Heart right ventricle (tissue), 16 donors: ENCODE measurements around the gene EGR4. TPM values are rescaled to one million over a fixed set of nuclear protein-coding genes. Genes with fewer than 3 reads are reported as not detected.

Source experiments
- ATAC-seq, 8 donors: fragments of 200-7000 bp; cut with Tn5 transposase; one replicate each; pipeline ENCODE4 v1.9.1; 2020; ENCODE audit warnings: mild to moderate bottlenecking in 8 of 8, moderate library complexity in 8 of 8, moderate number of reproducible peaks in 1 of 8
- DNase-seq, 2 donors: peaks; one replicate each; pipeline ENCODE4 v3.0.0-alpha.2; 2020
- H3K27ac ChIP-seq, 10 donors: fragments of 200-600 bp; sonication (generic) in 2 of 10; one replicate each; pipeline versions ENCODE4 v1.5.0 to v1.8.0; 2020 to 2022; ENCODE audit warnings: mild to moderate bottlenecking in 3 of 10
- H3K27me3 ChIP-seq, 7 donors: fragments of 200-600 bp; one replicate each; pipeline ENCODE4 v1.8.0; 2021 to 2022; ENCODE audit warnings: mild to moderate bottlenecking in 2 of 7
- H3K36me3 ChIP-seq, 9 donors: fragments of 200-600 bp; sonication (generic) in 1 of 9; one replicate each; pipeline versions ENCODE4 v1.5.0 to v1.8.0; 2020 to 2022; ENCODE audit warnings: mild to moderate bottlenecking in 2 of 9
- H3K4me1 ChIP-seq, 9 donors: fragments of 200-600 bp; sonication (generic) in 1 of 9; one replicate each; pipeline versions ENCODE4 v1.5.0 to v1.8.0; 2020 to 2022; ENCODE audit warnings: mild to moderate bottlenecking in 4 of 9
- H3K4me3 ChIP-seq, 10 donors: fragments of 200-600 bp; sonication (generic) in 2 of 10; one replicate each; pipeline versions ENCODE4 v1.5.0 to v1.8.0; 2020 to 2022; ENCODE audit warnings: mild to moderate bottlenecking in 7 of 10, moderate library complexity in 2 of 10
- H3K9me3 ChIP-seq, 11 donors: fragments of 200-600 bp in 10 of 11; sonication (generic) in 2 of 11; one replicate each; pipeline versions ENCODE4 v1.5.0 to v1.8.0; 2013 to 2022; ENCODE audit warnings: mild to moderate bottlenecking in 2 of 11, control low read depth in 1 of 11, moderate library complexity in 1 of 11
- WGBS, 2 donors: extraction: QIAGEN DNeasy Blood & Tissue Kit; methylation state at CpG; one replicate each; pipeline ENCODE4 v1.1.7; 2013; ENCODE audit warnings: inconsistent platforms in 1 of 2; 5-methylcytosine and 5-hydroxymethylcytosine counted together
- intact Hi-C, 10 donors: fragments of 100-400 bp; cut with DNase I; formaldehyde crosslinking; loops; one replicate each; pipeline versions ENCODE4 v1.11.1 to v1.14.2; 2022
- polyA plus RNA-seq, 2 donors: library from polyadenylated mRNA; stranded (reverse); fragments of 200-250 nt; gene quantifications; one replicate each; pipeline ENCODE4 v1.2.3, GENCODE V29; 2013
- total RNA-seq, 10 donors: library from RNA; stranded (reverse); fragmentation: NEBNext Ultra II Directional in 3 of 10; extraction: Animal tissue kit (Norgen Biotek cat#: 25700) in 3 of 10; gene quantifications; one replicate each; pipeline versions ENCODE4 v1.2.1 to v1.2.4, GENCODE V29; 2021 to 2023
- TF ChIP-seq, protein P1 (sequence below), 9 donors: fragments of 200-600 bp; sonication (generic) in 2 of 9; IDR thresholded peaks; one replicate each; pipeline versions ENCODE4 v1.5.0 to v1.8.0; 2021 to 2022; ENCODE audit warnings: antibody characterized with exemption in 9 of 9, mild to moderate bottlenecking in 5 of 9, moderate library complexity in 1 of 9
- donor health status: Arrhythmogenic right ventricular cardiomyopathy.
- donor health status: ischemic (EF 13 %, LVEDD 7.1; RV severe dilation, severe dysfunction).
- donor health status: healthy with polysubstance abuse.
- donor health status: DM: no; HTN: yes; CAD: no.
- donor health status: DM: no; HTN: no; CAD: no.
- donor health status: ischemic (EF 25% LVEDD 6.9; RV normal size, moderate dysfunction).
- donor health status: ischemic (EF 25% LVEDD 5.7; RV mildly dilated, moderate dysfunction).
- donor health status: healthy.
- donor health status: DM: yes; HTN: yes; CAD: no.
- donor health status: Ischemic cardiomyopathy.
- donor health status: ischemic (EF 35%, LVEDD 5.7; RV mildly dilated, moderate dysfunction).
- donor health status: nonischemic (EF 11% LVEDD 7.7; RV severe dilation, severe dysfunction).
- donor health status: DM: yes; HTN: yes; CAD: no.
- donor health status: PGD.
- donor health status: ischemic (EF 29% LVEDD 5.4; RV normal size, mild dysfunction).
- donor health status: nonischemic (EF 23%, LVEDD 6.1; RV moderate dilation, normal function).

EGR4 gene
- total and polyA plus RNA-seq, 12 donors: 0.36 TPM; not detected in 11

DNA sequence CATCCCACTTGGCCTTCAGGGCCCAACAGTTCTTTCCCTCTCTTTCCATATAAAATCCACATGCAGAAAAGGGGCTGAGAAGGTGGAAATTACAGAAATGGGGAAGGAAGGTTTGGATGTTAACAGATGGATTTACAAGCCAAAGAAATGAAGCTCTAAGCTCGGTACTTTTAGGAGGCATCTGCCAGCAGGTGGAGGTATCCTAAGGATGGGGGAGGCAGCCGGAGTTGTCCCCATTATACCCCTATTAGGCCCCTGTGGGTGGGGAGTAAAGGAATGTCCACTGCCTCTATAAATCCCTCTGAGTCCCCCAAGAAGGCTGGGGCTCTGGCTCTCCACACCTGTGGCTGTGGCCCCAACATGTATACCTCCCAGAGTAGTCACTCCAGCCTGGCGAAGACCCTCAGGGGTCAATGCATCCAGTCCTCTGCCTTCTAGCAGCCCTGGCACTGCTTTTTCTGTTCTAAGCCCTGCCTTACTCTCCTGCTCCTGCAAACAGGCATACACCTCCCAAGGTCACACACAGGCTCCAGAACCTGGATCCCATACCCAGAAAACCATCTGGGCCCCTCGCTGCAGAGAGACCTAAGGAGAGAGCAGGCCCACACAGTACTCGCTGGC, 10.3 kb downstream of the EGR4 start:
- Histone ChIP-seq H3K4me3 (peak overlapping the region in 2 of 10 donors; percentile 61 to 64), H3K27ac (no peak overlapping the region), H3K27me3 (peaks cover 6 to 43% (median 30%) of the 10 kb centered on the region in 7 donors), H3K36me3 (no peaks in the 10 kb centered on the region), H3K4me1 (peaks cover 0 to 22% (median 15%) of the 10 kb centered on the region in 9 donors), H3K9me3 (no peaks in the 10 kb centered on the region)
- TF ChIP-seq, protein P1, sequence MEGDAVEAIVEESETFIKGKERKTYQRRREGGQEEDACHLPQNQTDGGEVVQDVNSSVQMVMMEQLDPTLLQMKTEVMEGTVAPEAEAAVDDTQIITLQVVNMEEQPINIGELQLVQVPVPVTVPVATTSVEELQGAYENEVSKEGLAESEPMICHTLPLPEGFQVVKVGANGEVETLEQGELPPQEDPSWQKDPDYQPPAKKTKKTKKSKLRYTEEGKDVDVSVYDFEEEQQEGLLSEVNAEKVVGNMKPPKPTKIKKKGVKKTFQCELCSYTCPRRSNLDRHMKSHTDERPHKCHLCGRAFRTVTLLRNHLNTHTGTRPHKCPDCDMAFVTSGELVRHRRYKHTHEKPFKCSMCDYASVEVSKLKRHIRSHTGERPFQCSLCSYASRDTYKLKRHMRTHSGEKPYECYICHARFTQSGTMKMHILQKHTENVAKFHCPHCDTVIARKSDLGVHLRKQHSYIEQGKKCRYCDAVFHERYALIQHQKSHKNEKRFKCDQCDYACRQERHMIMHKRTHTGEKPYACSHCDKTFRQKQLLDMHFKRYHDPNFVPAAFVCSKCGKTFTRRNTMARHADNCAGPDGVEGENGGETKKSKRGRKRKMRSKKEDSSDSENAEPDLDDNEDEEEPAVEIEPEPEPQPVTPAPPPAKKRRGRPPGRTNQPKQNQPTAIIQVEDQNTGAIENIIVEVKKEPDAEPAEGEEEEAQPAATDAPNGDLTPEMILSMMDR (IDR thresholded peaks at IDR 0.05): no peak
- intact Hi-C loops: no loop called here
- no peak for ATAC-seq
- DNase-seq: no peak
- WGBS, 2 donors: 49 to 61% methylated on average over 5 of the region's 5 CpGs

DNA sequence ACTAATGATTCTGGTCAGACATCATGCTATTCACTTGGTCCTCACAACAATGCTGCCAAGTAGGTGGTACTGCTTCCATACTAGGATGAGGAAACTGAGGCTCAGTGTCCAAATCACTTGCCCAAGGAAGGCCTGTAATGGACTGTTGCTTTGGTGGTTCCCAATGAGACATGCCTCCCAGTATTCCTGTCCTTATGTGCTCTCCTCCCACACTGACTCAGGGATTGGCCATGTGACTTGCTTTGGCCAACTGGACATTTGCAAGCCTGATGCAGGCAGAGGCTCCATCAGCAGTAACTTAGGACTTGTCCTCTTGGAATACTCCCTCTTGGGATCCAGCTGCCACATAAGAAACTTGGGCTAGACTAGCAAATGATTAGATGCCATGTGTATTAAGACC, 12.1 kb downstream of the EGR4 start:
- DNase-seq (no peak), ATAC-seq (no peak)
- no peak overlapping the region for H3K4me3 ChIP-seq
- intact Hi-C loops: no loop called here
- TF ChIP-seq, protein P1 (IDR thresholded peaks at IDR 0.05): no peak
- H3K4me1 ChIP-seq: peaks cover 0 to 22% (median 15%) of the 10 kb centered on the region in 9 donors
- H3K27ac ChIP-seq: no peak overlapping the region
- H3K9me3 ChIP-seq: no peaks in the 10 kb centered on the region
- H3K36me3 ChIP-seq: no peaks in the 10 kb centered on the region
- H3K27me3 ChIP-seq: peaks cover 0 to 25% (median 16%) of the 10 kb centered on the region in 7 donors

DNA sequence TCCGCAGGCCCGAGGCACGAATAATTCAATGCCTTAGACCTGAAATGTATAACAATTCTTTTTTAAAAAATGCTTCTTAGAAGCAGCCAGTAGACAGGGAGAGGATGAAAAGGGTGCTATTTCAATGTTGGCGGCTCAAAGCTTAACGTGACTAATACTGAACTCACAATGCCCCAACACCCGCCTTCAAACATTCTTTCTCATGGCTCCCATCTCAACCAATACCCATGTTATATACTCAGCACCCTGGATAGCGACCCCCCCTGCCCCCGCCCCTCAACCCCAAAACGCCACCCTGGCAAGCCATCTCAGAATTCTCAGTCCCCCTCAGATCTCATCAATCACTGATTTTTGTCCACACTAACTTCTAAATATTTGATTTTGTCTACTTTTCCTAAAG, 13.5 kb downstream of the EGR4 start:
- TF ChIP-seq, protein P1 (IDR thresholded peaks at IDR 0.05): no peak
- Histone ChIP-seq H3K27me3 (peaks cover 0 to 12% (median 5%) of the 10 kb centered on the region in 7 donors), H3K36me3 (no peaks in the 10 kb centered on the region), H3K27ac (no peak overlapping the region), H3K4me1 (peaks cover 0 to 13% (median 12%) of the 10 kb centered on the region in 9 donors), H3K4me3 (no peak overlapping the region), H3K9me3 (no peaks in the 10 kb centered on the region)
- WGBS, 2 donors: 63 to 71% methylated on average over 9 of the region's 9 CpGs
- DNase-seq: no peak
- no peak for ATAC-seq
- intact Hi-C loops: no loop called here

DNA sequence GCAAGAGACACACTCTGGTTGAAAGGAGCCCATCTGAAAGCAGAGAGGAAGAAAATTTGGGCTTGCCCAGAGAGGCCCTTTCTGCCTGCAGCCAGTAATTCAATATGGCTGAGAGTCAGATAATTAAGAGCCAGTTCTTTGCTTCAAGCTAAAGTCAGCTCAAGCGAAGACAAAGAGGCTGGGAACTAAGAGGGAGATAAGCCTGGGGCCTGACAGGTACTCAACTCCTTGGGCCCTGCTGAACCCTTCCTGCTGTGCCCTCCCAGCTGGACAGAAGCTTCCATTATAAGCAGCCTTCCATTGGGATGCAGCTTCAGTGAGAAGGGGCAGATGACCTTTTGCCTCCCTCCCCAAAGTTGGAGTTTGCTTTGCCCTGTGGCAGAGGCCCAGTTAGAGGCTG, 21.1 kb downstream of the EGR4 start:
- WGBS, 2 donors: 64 to 72% methylated on average over 1 of the region's 1 CpG
- no peak overlapping the region for H3K27ac ChIP-seq
- intact Hi-C loops: no loop called here
- H3K27me3 ChIP-seq: peaks cover 19 to 40% (median 33%) of the 10 kb centered on the region in 7 donors
- DNase-seq (no peak), ATAC-seq (no peak)
- H3K4me3 ChIP-seq: no peak overlapping the region
- H3K36me3 ChIP-seq: no peaks in the 10 kb centered on the region
- TF ChIP-seq, protein P1 (IDR thresholded peaks at IDR 0.05): no peak
- H3K4me1 ChIP-seq: peaks cover 0 to 8% (median 6%) of the 10 kb centered on the region in 9 donors
- H3K9me3 ChIP-seq: peaks cover 0 to 9% (median 0%) of the 10 kb centered on the region in 11 donors
